ENCODE results near the gene MECP2. TPM values are rescaled to one million over a fixed set of nuclear protein-coding genes. Genes with fewer than 3 reads are reported as not detected.
"Not testable (repeated sequence)": the region's sequence is repeated elsewhere in the genome, so short reads cannot be mapped to it uniquely, and the experiment has no call there.

The MECP2 gene
- total and polyA plus RNA-seq, 12 donors: 14.0 to 39.3 (median 36.2) TPM

- H3K36me3 ChIP-seq: no peaks in the 10 kb centered on the region
- H3K4me3 ChIP-seq: peak overlapping the region in 1 of 10 donors; percentile 23
- WGBS, 2 donors: 86 to 93% methylated on average over 17 of the region's 17 CpGs
- DNase-seq (no peak), ATAC-seq (peak; percentile 35 to 74 (median 52))
- TF ChIP-seq CTCF (IDR thresholded peaks at IDR 0.05): no peak
- peaks cover 0 to 72% (median 0%) of the 10 kb centered on the region in 7 donors for H3K27me3 ChIP-seq
- H3K4me1 ChIP-seq: peaks cover 0 to 25% (median 0%) of the 10 kb centered on the region in 9 donors
- peak overlapping the region in 2 of 10 donors; percentile 40 to 67 for H3K27ac ChIP-seq
- no peaks in the 10 kb centered on the region for H3K9me3 ChIP-seq
- intact Hi-C loops (cut with DNase I): no loop called here
Measured at GRCh38 chrX:154002215-154002719, 95.2 kb downstream of the MECP2 start.

- no peaks in the 10 kb centered on the region for H3K9me3 ChIP-seq
- H3K27ac ChIP-seq: no peak overlapping the region
- H3K4me1 ChIP-seq: peaks cover 0 to 25% (median 0%) of the 10 kb centered on the region in 9 donors
- intact Hi-C loops (cut with DNase I): no loop called here
- no peak for DNase-seq
- H3K36me3 ChIP-seq: no peaks in the 10 kb centered on the region
- H3K27me3 ChIP-seq: peaks cover 0 to 80% (median 0%) of the 10 kb centered on the region in 7 donors
- H3K4me3 ChIP-seq: peak overlapping the region in 1 of 10 donors; percentile 8
- no peak for ATAC-seq
- 60 to 71% methylated on average over 5 of the region's 5 CpGs for WGBS, 2 donors
- no peak for TF ChIP-seq CTCF (IDR thresholded peaks at IDR 0.05)
Measured at GRCh38 chrX:154000051-154000450, 97.5 kb downstream of the MECP2 start.

GRCh38 chrX:153999359-154000037 is 98.0 kb downstream of the MECP2 start:
- H3K4me1 ChIP-seq: peaks cover 0 to 25% (median 0%) of the 10 kb centered on the region in 9 donors
- peak in 1 of 8 donors; percentile 49 for ATAC-seq
- no peak for DNase-seq
- peaks cover 0 to 78% (median 0%) of the 10 kb centered on the region in 7 donors for H3K27me3 ChIP-seq
- no peak overlapping the region for H3K27ac ChIP-seq
- no peaks in the 10 kb centered on the region for H3K36me3 ChIP-seq
- 45 to 50% methylated on average over 19 of the region's 19 CpGs for WGBS, 2 donors
- intact Hi-C loops (cut with DNase I): no loop called here
- TF ChIP-seq CTCF (IDR thresholded peaks at IDR 0.05): no peak
- peak overlapping the region in 2 of 10 donors; percentile 8 to 18 for H3K4me3 ChIP-seq
- H3K9me3 ChIP-seq: no peaks in the 10 kb centered on the region

- no peak for ATAC-seq
- H3K4me1 ChIP-seq: peaks cover 0 to 7% (median 0%) of the 10 kb centered on the region in 9 donors
- H3K27ac ChIP-seq: no peak overlapping the region
Measured at GRCh38 chrX:153995504-153995903, 102.0 kb downstream of the MECP2 start.

GRCh38 chrX:153994398-153994797 is 103.1 kb downstream of the MECP2 start:
- intact Hi-C loops (cut with DNase I): not testable (repeated sequence)

More at GRCh38 chrX:153995504-153995903, 102.0 kb downstream of the MECP2 start:
- Histone ChIP-seq H3K36me3 (no peaks in the 10 kb centered on the region), H3K9me3 (no peaks in the 10 kb centered on the region), H3K4me3 (no peak overlapping the region), H3K27me3 (peaks cover 0 to 75% (median 0%) of the 10 kb centered on the region in 7 donors)
- intact Hi-C loops (cut with DNase I): no loop called here
- 96 to 97% methylated on average over 8 of the region's 8 CpGs for WGBS, 2 donors
- DNase-seq: no peak
- no peak for TF ChIP-seq CTCF (IDR thresholded peaks at IDR 0.05)

More at GRCh38 chrX:153994398-153994797, 103.1 kb downstream of the MECP2 start:
- not testable (repeated sequence) for H3K4me3 ChIP-seq, H3K27ac ChIP-seq, DNase-seq, H3K36me3 ChIP-seq, ATAC-seq, H3K4me1 ChIP-seq, H3K9me3 ChIP-seq
- peaks cover 0 to 75% (median 0%) of the 10 kb centered on the region in 7 donors for H3K27me3 ChIP-seq
- WGBS, 2 donors: 86 to 88% methylated on average over 1 to 4 of the region's 5 CpGs
